ENCODE results near the gene NGRN.
A peak's percentile ranks its signal among the peaks of the same experiment; 100 is the strongest.

The NGRN gene, protein sequence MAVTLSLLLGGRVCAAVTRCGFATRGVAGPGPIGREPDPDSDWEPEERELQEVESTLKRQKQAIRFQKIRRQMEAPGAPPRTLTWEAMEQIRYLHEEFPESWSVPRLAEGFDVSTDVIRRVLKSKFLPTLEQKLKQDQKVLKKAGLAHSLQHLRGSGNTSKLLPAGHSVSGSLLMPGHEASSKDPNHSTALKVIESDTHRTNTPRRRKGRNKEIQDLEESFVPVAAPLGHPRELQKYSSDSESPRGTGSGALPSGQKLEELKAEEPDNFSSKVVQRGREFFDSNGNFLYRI

DNA sequence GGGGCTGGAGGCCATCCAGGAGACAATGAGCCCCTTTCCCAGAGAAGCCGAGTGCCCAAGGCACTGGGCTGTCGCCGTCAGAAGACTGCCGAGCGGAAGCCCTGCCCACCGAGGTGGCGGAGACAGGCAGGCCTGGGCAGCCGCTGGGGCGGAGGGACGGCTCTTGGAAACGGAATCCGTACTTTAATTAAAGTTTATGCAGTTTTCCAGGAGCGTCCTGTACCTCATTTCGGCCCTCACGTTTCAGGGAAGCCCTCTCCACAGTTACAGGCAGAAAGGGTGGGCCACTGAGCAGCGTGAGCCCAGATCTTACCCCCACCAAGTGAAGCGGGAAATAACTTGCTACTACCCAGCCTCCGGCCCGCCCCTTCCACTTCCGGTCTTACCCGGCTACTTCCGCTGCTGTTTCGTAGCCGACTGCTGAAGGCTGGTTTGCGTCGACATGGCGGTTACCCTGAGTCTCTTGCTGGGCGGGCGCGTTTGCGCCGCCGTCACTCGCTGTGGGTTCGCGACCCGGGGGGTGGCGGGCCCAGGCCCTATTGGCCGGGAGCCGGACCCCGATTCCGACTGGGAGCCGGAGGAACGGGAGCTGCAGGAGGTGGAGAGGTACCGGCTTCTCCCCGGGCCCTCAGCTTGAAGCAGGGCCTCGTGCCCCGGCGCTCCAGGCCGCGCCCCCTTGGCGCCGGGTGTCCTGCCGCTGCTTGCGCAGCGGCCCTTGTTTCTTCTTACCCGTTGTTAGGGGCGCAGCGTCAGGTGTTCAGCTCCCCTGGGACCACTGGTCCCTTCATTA lies at the start of gene NGRN:
Gene NGRN, plus strand, starts transcription at position 402 of the 790 bp plus-strand sequence. Its CDS starts 41 bp downstream, at position 443.
- POLR2A ChIA-PET (ENCODE audit: low non-redundant PET), result interaction anchor here (0.6 kb wide), 1 partner anchor 26 kb away, joined by 3 read pairs; no protein-coding TSS in a partner anchor
- TF ChIP-seq, protein P1, sequence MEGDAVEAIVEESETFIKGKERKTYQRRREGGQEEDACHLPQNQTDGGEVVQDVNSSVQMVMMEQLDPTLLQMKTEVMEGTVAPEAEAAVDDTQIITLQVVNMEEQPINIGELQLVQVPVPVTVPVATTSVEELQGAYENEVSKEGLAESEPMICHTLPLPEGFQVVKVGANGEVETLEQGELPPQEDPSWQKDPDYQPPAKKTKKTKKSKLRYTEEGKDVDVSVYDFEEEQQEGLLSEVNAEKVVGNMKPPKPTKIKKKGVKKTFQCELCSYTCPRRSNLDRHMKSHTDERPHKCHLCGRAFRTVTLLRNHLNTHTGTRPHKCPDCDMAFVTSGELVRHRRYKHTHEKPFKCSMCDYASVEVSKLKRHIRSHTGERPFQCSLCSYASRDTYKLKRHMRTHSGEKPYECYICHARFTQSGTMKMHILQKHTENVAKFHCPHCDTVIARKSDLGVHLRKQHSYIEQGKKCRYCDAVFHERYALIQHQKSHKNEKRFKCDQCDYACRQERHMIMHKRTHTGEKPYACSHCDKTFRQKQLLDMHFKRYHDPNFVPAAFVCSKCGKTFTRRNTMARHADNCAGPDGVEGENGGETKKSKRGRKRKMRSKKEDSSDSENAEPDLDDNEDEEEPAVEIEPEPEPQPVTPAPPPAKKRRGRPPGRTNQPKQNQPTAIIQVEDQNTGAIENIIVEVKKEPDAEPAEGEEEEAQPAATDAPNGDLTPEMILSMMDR (conservative IDR thresholded peaks at IDR 0.05; ENCODE audit: low read depth), result no peak
- CTCF ChIA-PET, result no interaction called here
- DNase-seq (ENCODE audit: low spot score), result peak; percentile 89
- peak within 1 kb of the TSS; percentile 95 for H3K27ac ChIP-seq

DNA sequence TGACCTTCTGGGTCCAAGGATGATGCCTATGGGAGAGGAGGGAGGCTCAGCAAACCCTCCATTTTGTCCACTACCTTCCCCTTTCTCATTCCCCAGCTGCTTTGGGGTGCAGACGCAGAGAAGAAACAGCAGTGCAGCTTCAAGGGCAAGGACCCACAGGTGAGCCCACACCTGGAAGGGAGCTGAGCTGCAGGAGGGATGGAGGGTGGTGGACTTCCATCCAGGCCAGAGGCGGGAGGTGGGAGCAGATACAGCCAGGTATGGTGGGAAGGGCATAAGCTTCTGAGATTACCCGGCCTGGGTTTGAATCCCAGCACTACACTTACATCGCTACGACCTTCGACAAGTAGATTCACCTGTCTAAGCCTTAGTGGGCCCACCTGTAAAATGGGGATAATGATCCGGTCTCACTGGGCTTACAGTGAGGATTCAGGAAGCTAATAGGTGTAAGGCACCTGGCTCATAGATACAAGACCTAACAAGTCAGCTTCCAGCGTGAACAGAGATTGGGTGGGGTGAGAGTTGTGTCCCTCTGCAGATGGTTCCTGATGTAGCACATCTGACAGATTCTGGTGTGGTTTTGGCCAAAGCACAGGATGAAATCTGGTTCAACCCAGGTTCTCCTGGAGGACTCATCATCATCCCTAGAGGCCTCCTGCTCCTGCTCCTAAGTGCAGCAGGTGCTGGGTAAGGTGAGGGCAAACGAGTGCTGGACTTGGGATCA lies 47.6 kb upstream of the NGRN start:
- H3K27ac ChIP-seq, result peak overlapping the region; percentile 73
- TF ChIP-seq, protein P1 (conservative IDR thresholded peaks at IDR 0.05; ENCODE audit: low read depth), result no peak
- ChIA-PET POLR2A (ENCODE audit: low non-redundant PET) (no interaction called here), CTCF (interaction anchor here (1.4 kb wide), 1 partner anchor 69 kb away, joined by 10 read pairs; no protein-coding TSS in a partner anchor)
- no peak for DNase-seq (ENCODE audit: low spot score)

DNA sequence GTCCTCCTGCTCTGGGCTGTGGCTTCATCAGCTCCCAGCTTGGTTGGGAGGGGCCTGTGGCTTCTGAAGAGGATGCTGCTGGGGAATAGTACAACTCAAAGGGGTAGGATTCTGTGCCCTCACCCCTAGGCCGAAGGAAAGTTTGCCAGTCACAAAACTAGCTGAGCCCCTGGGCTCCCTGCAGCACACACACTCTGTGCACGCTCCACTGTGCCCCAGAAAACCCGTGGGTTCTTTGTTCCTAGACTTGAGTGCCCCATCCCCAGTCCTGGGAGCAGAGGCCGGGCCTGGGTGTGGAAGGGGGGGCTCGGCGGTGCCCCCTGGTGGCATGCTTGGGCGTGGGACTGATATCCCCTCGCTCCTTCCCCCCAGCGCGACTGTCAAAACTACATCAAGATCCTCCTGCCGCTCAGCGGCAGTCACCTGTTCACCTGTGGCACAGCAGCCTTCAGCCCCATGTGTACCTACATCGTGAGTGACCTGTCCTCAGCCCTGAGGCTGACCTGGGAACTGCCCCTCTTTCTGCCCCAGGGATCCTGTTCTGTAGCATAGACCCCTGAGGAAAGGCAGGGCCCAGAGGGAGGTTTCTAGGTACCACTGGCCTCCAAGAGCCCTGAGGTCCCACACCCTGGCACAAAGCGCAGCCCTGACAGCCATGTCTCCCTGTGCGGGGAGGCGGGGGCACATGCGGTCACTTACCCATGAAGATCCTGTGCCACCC lies 45.9 kb upstream of the NGRN start:
- TF ChIP-seq, protein P1 (conservative IDR thresholded peaks at IDR 0.05; ENCODE audit: low read depth), result peak; percentile 76
- POLR2A ChIA-PET (ENCODE audit: low non-redundant PET), result no interaction called here
- no peak for DNase-seq (ENCODE audit: low spot score)
- H3K27ac ChIP-seq, result peak overlapping the region; percentile 73
- CTCF ChIA-PET, result interaction anchor here (0.6 to 1.0 kb wide), 3 partner anchors 76 to 133 kb away, joined by 3 read pairs; no protein-coding TSS in a partner anchor

DNA sequence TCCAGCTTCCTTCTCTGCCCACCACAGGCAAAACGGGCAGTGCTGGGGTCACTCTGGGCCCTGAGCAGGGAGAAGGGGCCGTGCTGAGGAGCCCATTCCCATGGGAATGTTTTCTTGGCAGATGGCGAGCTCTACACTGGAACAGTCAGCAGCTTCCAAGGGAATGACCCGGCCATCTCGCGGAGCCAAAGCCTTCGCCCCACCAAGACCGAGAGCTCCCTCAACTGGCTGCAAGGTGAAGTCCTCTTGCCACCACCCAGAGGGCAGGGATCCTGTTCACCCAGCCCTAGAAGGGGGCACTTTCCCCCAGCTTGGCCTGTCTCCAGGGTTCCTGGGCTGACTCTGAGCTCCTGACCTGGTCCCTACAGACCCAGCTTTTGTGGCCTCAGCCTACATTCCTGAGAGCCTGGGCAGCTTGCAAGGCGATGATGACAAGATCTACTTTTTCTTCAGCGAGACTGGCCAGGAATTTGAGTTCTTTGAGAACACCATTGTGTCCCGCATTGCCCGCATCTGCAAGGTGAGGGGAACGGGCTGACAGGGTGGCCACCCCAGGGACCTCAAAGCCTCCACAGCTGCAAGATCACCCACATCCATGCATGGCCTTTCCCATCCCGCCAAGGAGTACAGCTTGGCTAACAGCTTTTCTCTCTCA lies 44.1 kb upstream of the NGRN start:
- peak; percentile 48 for DNase-seq (ENCODE audit: low spot score)
- H3K27ac ChIP-seq, result peak overlapping the region; percentile 73
- TF ChIP-seq, protein P1 (conservative IDR thresholded peaks at IDR 0.05; ENCODE audit: low read depth), result peak; percentile 72
- CTCF ChIA-PET, result interaction anchor here (0.6 to 1.5 kb wide), 15 partner anchors 8 to 322 kb away, joined by 3 to 10 read pairs (median 4); partner anchors contain the start of gene SEMA4B
- POLR2A ChIA-PET (ENCODE audit: low non-redundant PET), result no interaction called here

DNA sequence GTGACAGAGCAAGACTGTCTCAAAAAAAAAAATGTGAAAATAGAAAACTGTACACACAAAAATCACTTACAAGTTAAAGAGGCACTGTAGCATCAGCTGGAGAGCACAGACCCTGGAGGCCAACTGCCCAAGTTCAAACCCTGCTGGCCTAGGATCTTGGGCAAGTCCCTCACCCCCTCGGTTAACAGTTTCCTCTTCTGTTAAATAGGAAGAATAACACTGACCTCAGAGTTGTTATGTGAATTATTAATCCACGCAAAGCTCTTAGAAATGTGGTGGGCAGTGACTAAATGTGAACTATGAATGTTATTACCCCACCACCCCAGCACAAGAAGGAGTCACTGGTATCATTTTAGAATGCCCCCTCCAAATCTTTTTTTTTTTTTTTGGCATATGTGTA lies 42.9 kb upstream of the NGRN start:
- TF ChIP-seq, protein P1 (conservative IDR thresholded peaks at IDR 0.05; ENCODE audit: low read depth), result no peak
- peak overlapping the region; percentile 73 for H3K27ac ChIP-seq
- no peak for DNase-seq (ENCODE audit: low spot score)
- ChIA-PET CTCF (interaction anchor here (0.6 to 0.9 kb wide), 2 partner anchors 8 to 81 kb away, joined by 3 read pairs; no protein-coding TSS in a partner anchor), POLR2A (ENCODE audit: low non-redundant PET) (interaction anchor here (0.6 kb wide), 2 partner anchors 49 to 61 kb away, joined by 3 to 11 read pairs; no protein-coding TSS in a partner anchor)

Data from RWPE1 (cell line).